Loucy (cell line): Measurements from ENCODE around the gene TMEM43.
A peak's percentile ranks its signal among the peaks of the same experiment; 100 is the strongest.

Experiments
- H2AFZ ChIP-seq: fragments of 200-600 bp; sonication (generic); 2 replicates; pipeline ENCODE4 v1.6.0; 2016; ENCODE audit warnings: antibody characterized with exemption, mild to moderate bottlenecking, low read length, moderate library complexity
- H3F3A ChIP-seq: fragments of 200-600 bp; 2 replicates; pipeline ENCODE4 v1.6.0; 2016; ENCODE audit warnings: antibody characterized with exemption, low read depth, mild to moderate bottlenecking
- H3K27me3 ChIP-seq: fragments of 200-600 bp; sonication (generic); 2 replicates; pipeline ENCODE4 v1.6.1; 2014; ENCODE audit warnings: low read length, mild to moderate bottlenecking; ENCODE audit not compliant: insufficient read depth, poor library complexity, severe bottlenecking
- H3K36me3 ChIP-seq: fragments of 200-600 bp; sonication (generic); 2 replicates; pipeline ENCODE4 v1.6.1; 2016; ENCODE audit warnings: low read length; ENCODE audit not compliant: insufficient read depth
- H3K4me1 ChIP-seq: fragments of 200-600 bp; sonication (generic); 2 replicates; pipeline ENCODE4 v1.5.1; 2014; ENCODE audit warnings: low read length, mild to moderate bottlenecking; ENCODE audit not compliant: insufficient read depth, poor library complexity, severe bottlenecking
- H3K4me2 ChIP-seq: fragments of 200-600 bp; sonication (generic); 2 replicates; pipeline ENCODE4 v1.6.0; 2014; ENCODE audit warnings: antibody characterized with exemption, low read length, low read depth, mild to moderate bottlenecking; ENCODE audit not compliant: poor library complexity, severe bottlenecking
- H3K4me3 ChIP-seq: fragments of 200-600 bp; sonication (generic); 2 replicates; pipeline ENCODE4 v1.5.1; 2014; ENCODE audit warnings: low read length, mild to moderate bottlenecking, mixed read lengths; ENCODE audit not compliant: poor library complexity, severe bottlenecking
- H3K79me2 ChIP-seq: fragments of 200-600 bp; sonication (generic); 2 replicates; pipeline ENCODE4 v1.6.1; 2014; ENCODE audit warnings: low read length; ENCODE audit not compliant: insufficient read depth
- H3K9ac ChIP-seq: fragments of 200-600 bp; sonication (generic); 2 replicates; pipeline ENCODE4 v1.6.0; 2014; ENCODE audit warnings: mild to moderate bottlenecking, low read depth, low read length, moderate library complexity; ENCODE audit not compliant: poor library complexity, severe bottlenecking
- H3K9me2 ChIP-seq: fragments of 200-600 bp; sonication (generic); replicated peaks from 2 replicates; pipeline ENCODE4 v1.6.1; 2016; ENCODE audit warnings: low read depth, low read length, mixed read lengths
- H3K9me3 ChIP-seq: fragments of 200-600 bp; sonication (generic); 2 replicates; pipeline ENCODE4 v1.6.1; 2014; ENCODE audit warnings: mild to moderate bottlenecking, antibody characterized with exemption, low read length, low read depth; ENCODE audit not compliant: insufficient read depth
- H4K20me1 ChIP-seq: fragments of 200-600 bp; sonication (generic); 2 replicates; pipeline ENCODE4 v1.6.0; 2014; ENCODE audit warnings: antibody characterized with exemption, low read length, mild to moderate bottlenecking; ENCODE audit not compliant: insufficient read depth, poor library complexity, severe bottlenecking
- EZH2phosphoT487 ChIP-seq: fragments of 200-600 bp; IDR thresholded peaks from 2 replicates; pipeline ENCODE4 v1.6.1; 2018; ENCODE audit warnings: antibody characterized with exemption, mild to moderate bottlenecking, moderate library complexity, borderline replicate concordance
- TF ChIP-seq, protein P1 (sequence below): fragments of 200-600 bp; sonication (generic); conservative IDR thresholded peaks from 2 replicates; pipeline ENCODE4 v1.5.1; 2014; ENCODE audit warnings: mild to moderate bottlenecking, antibody characterized with exemption, low read length

TMEM43 gene

DNA sequence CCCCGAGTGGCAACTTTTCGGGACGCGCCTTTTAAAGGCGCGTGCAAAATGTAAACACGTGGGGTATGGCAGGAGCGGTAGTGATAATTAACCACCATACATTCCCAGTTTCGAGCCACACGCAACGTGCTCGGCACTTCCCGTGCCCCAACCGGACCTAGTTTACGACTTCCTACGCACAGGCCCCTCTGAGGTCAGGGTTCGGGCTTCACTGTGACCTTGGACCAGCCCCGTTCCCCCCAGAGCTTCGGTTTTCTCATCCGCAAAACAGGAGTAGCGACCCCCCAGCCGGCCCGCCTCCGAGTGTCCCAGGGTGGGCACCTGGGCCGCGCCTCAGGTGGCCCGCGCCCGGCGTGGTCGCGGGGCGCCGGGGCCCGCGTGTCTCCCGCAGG lies 633 bp upstream of the TMEM43 start:
- H2AFZ ChIP-seq, result peak overlapping the region; percentile 92
- peak overlapping the region; percentile 88 for H3K9ac ChIP-seq
- H3K79me2 ChIP-seq, result peaks cover 65% of the 10 kb centered on the region
- H3K9me2 ChIP-seq, result no peaks in the 10 kb centered on the region
- H3K4me2 ChIP-seq, result peak overlapping the region; percentile 90
- H3K4me3 ChIP-seq, result peak overlapping the region; percentile 87
- no peaks in the 10 kb centered on the region for H3K36me3 ChIP-seq
- no peak for TF ChIP-seq EZH2phosphoT487
- TF ChIP-seq, protein P1, sequence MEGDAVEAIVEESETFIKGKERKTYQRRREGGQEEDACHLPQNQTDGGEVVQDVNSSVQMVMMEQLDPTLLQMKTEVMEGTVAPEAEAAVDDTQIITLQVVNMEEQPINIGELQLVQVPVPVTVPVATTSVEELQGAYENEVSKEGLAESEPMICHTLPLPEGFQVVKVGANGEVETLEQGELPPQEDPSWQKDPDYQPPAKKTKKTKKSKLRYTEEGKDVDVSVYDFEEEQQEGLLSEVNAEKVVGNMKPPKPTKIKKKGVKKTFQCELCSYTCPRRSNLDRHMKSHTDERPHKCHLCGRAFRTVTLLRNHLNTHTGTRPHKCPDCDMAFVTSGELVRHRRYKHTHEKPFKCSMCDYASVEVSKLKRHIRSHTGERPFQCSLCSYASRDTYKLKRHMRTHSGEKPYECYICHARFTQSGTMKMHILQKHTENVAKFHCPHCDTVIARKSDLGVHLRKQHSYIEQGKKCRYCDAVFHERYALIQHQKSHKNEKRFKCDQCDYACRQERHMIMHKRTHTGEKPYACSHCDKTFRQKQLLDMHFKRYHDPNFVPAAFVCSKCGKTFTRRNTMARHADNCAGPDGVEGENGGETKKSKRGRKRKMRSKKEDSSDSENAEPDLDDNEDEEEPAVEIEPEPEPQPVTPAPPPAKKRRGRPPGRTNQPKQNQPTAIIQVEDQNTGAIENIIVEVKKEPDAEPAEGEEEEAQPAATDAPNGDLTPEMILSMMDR, result no peak
- no peaks in the 10 kb centered on the region for H3K27me3 ChIP-seq
- H4K20me1 ChIP-seq, result peaks cover 33% of the 10 kb centered on the region
- 0 out of 2 replicates have a peak, but pooled peaks cover 4% of the 10 kb centered on the region for H3F3A ChIP-seq
- H3K9me3 ChIP-seq, result no peaks in the 10 kb centered on the region
- H3K4me1 ChIP-seq, result peaks cover 72% of the 10 kb centered on the region

GRCh38 chr3:14125193-14126016 lies 553 bp downstream of the TMEM43 start:
- Histone ChIP-seq H4K20me1 (peaks cover 33% of the 10 kb centered on the region), H3K9ac (peak overlapping the region; percentile 88), H3K79me2 (peaks cover 65% of the 10 kb centered on the region), H3K9me3 (no peaks in the 10 kb centered on the region), H3K4me1 (peaks cover 61% of the 10 kb centered on the region), H3K4me2 (peak overlapping the region; percentile 89), H3K9me2 (no peaks in the 10 kb centered on the region), H3K36me3 (peaks cover under 1% of the 10 kb centered on the region; the same call in 1 of the 2 replicates), H2AFZ (peak overlapping the region; percentile 92), H3K4me3 (peak overlapping the region; percentile 87), H3K27me3 (no peaks in the 10 kb centered on the region), H3F3A (no peaks in the 10 kb centered on the region)
- TF ChIP-seq EZH2phosphoT487, result no peak
- TF ChIP-seq, protein P1, result no peak

DNA sequence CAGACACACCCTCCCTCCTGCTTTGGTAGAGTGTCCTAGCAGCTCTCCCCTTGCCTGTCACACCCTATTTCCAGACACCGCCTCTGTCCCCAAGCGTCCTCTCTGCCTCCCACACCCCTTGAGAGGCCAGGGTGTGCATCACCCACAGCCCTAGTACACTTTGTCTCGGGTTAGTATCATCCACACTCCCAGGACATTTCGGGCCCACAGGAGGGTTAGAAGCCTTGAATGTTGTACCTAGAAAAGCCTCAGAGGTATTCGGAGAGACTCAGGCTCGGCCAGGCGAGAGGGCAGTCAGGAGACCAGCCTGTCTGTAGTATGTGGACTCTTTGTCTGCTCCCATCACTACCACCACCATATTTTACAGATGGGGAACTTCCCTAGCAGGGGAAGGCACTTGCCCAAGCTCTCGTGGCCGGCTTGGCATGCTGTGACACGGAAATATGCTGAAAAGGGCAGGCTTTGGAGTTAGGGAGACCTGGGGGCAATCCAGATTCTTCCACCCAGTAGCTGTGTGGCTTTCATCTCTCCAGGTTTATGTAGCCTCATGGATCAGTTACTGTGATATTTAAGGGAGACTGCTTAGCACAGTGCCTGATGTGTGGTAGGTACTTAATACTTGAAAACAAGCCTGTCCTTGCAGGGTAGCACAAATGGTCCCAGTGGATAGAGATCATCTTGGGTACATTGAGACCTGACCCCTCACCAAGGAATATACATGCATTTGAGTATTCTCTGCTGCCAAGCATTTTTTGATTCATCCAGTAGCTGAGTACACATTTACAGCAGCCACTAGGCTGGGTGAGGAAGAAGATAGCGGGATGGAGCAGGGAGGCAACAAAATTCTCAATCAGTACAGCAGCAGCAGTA lies 1.4 kb downstream of the TMEM43 start:
- Histone ChIP-seq H2AFZ (no peak overlapping the region), H3K4me1 (peaks cover 56% of the 10 kb centered on the region), H3K9me3 (no peaks in the 10 kb centered on the region), H4K20me1 (peaks cover 33% of the 10 kb centered on the region), H3K27me3 (no peaks in the 10 kb centered on the region), H3K4me3 (peak overlapping the region; percentile 87), H3F3A (no peaks in the 10 kb centered on the region), H3K9me2 (no peaks in the 10 kb centered on the region), H3K9ac (peak overlapping the region; percentile 88), H3K4me2 (peak overlapping the region; percentile 89), H3K36me3 (peaks cover 9% of the 10 kb centered on the region; the same call in 1 of the 2 replicates), H3K79me2 (peaks cover 65% of the 10 kb centered on the region)
- TF ChIP-seq EZH2phosphoT487, result no peak
- TF ChIP-seq, protein P1, result no peak
